ENCODE measurements around the gene MRPL20. TPM values are rescaled to one million over a fixed set of nuclear protein-coding genes. Genes with fewer than 3 reads are reported as not detected.

MRPL20 gene
- total RNA-seq, 2 experiments from 2014 or later, result 111 to 117 TPM

DNA sequence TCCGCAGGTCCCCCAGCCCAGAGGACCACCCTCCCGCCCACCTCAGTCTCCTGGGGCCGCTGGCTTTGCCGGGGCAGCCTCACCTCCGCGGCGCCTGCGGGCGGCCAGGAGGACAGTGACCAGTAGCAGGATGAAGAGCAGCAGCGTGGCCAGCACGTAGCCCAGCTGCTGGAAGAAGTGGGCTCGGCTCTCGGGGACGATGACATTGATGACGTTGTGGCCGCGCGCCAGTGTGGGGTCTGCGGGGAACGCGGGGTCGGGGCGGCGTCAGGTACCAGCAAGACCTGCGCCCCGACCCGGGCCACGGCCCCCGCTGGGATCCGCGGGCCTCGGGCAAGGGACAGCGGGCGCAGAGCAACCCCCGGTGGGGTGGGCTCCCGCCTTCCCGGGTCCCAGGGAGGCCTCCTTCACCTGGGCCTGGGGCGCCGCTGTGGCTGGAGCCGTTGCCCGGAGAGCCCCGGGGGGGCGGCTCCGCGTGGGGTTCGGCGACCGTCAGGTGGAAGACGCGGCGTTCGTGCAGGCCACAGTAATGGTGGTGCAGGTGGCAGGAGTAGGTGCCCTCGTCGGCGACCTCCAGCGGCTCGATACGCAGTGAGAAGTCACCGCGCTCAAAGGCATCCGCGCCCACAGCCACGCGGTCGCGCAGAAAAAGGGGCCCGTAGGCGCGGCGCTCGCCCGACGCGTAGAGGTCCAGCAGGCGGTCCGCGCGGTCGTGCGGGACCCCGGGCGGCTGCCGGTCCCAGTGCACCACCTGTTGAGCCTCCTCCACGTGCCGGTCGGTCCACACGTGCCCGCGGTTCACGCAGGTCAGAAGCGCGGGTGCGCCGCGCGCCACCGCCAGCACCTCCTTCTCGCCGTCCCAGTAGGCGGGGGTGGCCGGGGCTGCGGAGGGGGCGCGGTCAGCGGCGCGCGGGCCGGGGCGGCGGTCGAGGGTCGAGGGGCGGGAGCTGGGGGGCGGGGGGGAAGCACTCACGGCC is 52.5 kb downstream of the MRPL20 start:
- POLR2A ChIA-PET, result interaction anchor here (0.7 to 1.3 kb wide), 2 partner anchors 17 to 21 kb away, joined by 3 to 7 read pairs; partner anchors contain the start of gene AURKAIP1
- Mint-ChIP-seq H3K4me3 (no peak overlapping the region), H3K9me3 (ENCODE audit: insufficient read depth) (no peaks in the 10 kb centered on the region), H3K4me1 (ENCODE audit: low read depth) (peaks cover 25% of the 10 kb centered on the region), H3K27ac (no peak overlapping the region), H3K27me3 (ENCODE audit: low read depth) (peaks cover 26% of the 10 kb centered on the region), H3K36me3 (ENCODE audit: low read depth) (no peaks in the 10 kb centered on the region)
- ATAC-seq, result no peak
- CTCF ChIA-PET, result no interaction called here
- no peak for DNase-seq

DNA sequence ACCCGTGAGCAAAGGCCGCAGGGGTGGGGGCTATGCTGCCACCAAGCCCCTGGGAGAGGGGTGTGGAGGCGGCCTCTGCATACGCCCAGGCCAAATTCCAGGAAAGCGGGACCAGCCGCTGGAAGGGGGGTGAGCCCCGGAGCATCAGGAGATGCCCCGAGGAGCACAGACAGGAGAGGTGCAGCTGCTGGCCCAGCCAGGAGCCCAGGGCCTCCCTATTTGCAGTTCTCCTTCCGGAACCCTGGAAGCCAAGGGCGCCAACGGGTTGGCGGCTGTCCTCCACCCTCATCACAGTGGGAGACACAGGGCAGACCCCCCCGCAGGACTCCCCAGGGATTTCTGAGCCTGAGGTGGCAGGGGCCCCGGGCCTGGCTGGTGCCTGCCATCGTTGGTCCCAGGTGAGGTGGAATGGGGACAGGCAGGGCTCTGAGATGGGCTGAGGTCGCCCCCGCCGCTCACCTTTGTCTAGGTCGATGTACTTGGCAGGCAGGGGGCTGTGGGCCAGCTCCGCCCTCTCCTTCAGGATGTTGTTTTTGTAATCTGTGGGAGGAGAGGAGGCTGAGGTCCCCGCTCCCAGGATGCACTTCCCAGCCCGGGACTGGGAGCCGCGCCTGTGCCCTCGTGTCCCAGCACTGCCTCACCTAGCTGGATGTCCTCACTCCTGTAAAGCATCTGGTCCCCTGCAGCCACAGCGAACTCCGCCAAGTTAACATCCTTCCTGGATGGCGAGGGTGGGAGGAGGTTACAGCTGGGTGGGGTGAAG is 53.5 kb downstream of the MRPL20 start:
- DNase-seq, result no peak
- no peak for ATAC-seq
- Mint-ChIP-seq H3K36me3 (ENCODE audit: low read depth) (no peaks in the 10 kb centered on the region), H3K9me3 (ENCODE audit: insufficient read depth) (no peaks in the 10 kb centered on the region), H3K27ac (no peak overlapping the region), H3K4me3 (no peak overlapping the region), H3K27me3 (ENCODE audit: low read depth) (peaks cover 23% of the 10 kb centered on the region), H3K4me1 (ENCODE audit: low read depth) (peaks cover 16% of the 10 kb centered on the region)
- POLR2A ChIA-PET, result interaction anchor here (0.6 to 0.7 kb wide), 2 partner anchors 18 to 146 kb away, joined by 3 read pairs; no protein-coding TSS in a partner anchor
- CTCF ChIA-PET, result interaction anchor here (2.7 kb wide), 1 partner anchor 18 kb away, joined by 14 read pairs; no protein-coding TSS in a partner anchor

DNA sequence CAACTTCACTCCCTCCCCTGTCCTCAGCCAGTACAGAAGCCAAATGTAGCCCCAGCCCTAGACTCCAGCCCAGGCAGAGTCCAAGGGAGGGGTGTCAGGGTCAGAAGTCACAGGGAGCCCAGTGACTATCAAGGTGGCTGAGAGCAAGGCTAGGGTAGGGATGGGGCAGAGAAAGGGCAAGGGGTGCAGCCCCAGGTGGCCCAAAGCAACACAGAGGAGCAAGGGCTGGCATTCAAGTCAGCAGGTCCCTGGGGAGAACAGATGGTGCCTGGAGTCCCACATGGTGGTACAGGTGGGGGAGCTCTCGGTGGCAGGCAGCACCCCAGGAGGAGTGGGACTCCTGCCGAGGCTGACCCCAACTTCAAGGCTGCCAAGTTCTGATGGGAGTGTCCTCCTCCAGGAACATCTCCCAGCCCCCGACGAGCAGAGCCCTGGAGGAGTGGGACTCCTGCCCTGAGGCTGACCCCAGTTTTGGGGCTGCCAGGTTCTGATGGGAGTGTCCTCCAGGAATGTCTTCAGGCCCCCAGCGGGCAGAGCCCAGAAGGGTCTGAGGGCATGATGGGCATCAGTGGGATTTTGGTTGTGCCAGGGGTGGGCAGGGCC is 54.2 kb downstream of the MRPL20 start:
- Mint-ChIP-seq H3K4me3 (no peak overlapping the region), H3K27ac (no peak overlapping the region), H3K36me3 (ENCODE audit: low read depth) (no peaks in the 10 kb centered on the region), H3K9me3 (ENCODE audit: insufficient read depth) (no peaks in the 10 kb centered on the region), H3K27me3 (ENCODE audit: low read depth) (peaks cover 23% of the 10 kb centered on the region), H3K4me1 (ENCODE audit: low read depth) (peaks cover 16% of the 10 kb centered on the region)
- no peak for ATAC-seq
- POLR2A ChIA-PET, result no interaction called here
- DNase-seq, result no peak
- CTCF ChIA-PET, result interaction anchor here (2.7 kb wide), 1 partner anchor 19 kb away, joined by 14 read pairs; no protein-coding TSS in a partner anchor

Other genes with a start within 250 kb of the MRPL20 start
- gene TTLL10, start 233.4 kb downstream of the MRPL20 start, total RNA-seq, result under 1 TPM; 0.63 to 0.90 TPM
- gene TNFRSF18, start 200.7 kb downstream of the MRPL20 start, total RNA-seq, result 10 to 100 TPM; 17.5 to 18.8 TPM
- 1 to 10 TPM; 1.6 to 2.9 TPM for gene TNFRSF4, start 193.1 kb downstream of the MRPL20 start, total RNA-seq
- gene SDF4, start 175.3 kb downstream of the MRPL20 start, total RNA-seq, result 10 to 100 TPM; 96.9 to 99.3 TPM
- 10 to 100 TPM; 21.2 to 22.4 TPM for gene B3GALT6, start 175.1 kb downstream of the MRPL20 start, total RNA-seq
- 1 to 10 TPM; 1.8 to 2.2 TPM for gene C1QTNF12, start 160.6 kb downstream of the MRPL20 start, total RNA-seq
- gene UBE2J2, start 133.4 kb downstream of the MRPL20 start, total RNA-seq, result 10 to 100 TPM; 62.3 to 67.5 TPM
- gene SCNN1D, start 126.9 kb downstream of the MRPL20 start, total RNA-seq, result 1 to 10 TPM; 3.4 to 3.6 TPM
- gene ACAP3, start 99.4 kb downstream of the MRPL20 start, total RNA-seq, result 10 to 100 TPM; 65.2 to 87.3 TPM
- gene PUSL1, start 98.7 kb downstream of the MRPL20 start, total RNA-seq, result 10 to 100 TPM; 24.0 to 26.2 TPM
- gene INTS11, start 82.6 kb downstream of the MRPL20 start, total RNA-seq, result 100 to 1,000 TPM; 120 to 134 TPM
- 10 to 100 TPM; 18.5 to 21.4 TPM for gene CPTP, start 82.5 kb downstream of the MRPL20 start, total RNA-seq
- 1 to 10 TPM in 1 of 2 experiments, under 1 TPM in 1; 0.78 to 1.2 TPM for gene TAS1R3, start 76.0 kb downstream of the MRPL20 start, total RNA-seq
- gene DVL1, start 57.9 kb downstream of the MRPL20 start, total RNA-seq, result 10 to 100 TPM; 29.1 to 30.7 TPM
- not detected for gene MXRA8, start 48.7 kb downstream of the MRPL20 start, total RNA-seq
- 100 to 1,000 TPM; 120 to 123 TPM for gene AURKAIP1, start 32.1 kb downstream of the MRPL20 start, total RNA-seq
- 100 to 1,000 TPM in 1 of 2 experiments, 10 to 100 TPM in 1; 98.3 to 110 TPM for gene CCNL2, start 8.0 kb downstream of the MRPL20 start, total RNA-seq
- gene ANKRD65, start 14.0 kb upstream of the MRPL20 start, total RNA-seq, result not detected
- gene VWA1, start 28.4 kb upstream of the MRPL20 start, total RNA-seq, result under 1 TPM; 0.21 to 0.29 TPM
- gene ATAD3C, start 42.4 kb upstream of the MRPL20 start, total RNA-seq, result 1 to 10 TPM; 1.0 to 1.4 TPM
- 10 to 100 TPM; 41.5 to 49.6 TPM for gene ATAD3B, start 64.5 kb upstream of the MRPL20 start, total RNA-seq
- gene ATAD3A, start 104.9 kb upstream of the MRPL20 start, total RNA-seq, result 10 to 100 TPM; 51.6 to 57.4 TPM
- gene TMEM240, start 133.3 kb upstream of the MRPL20 start, total RNA-seq, result 1 to 10 TPM; 1.0 to 1.1 TPM
- 100 to 1,000 TPM; 123 to 129 TPM for gene SSU72, start 167.6 kb upstream of the MRPL20 start, total RNA-seq
- gene FNDC10, start 192.8 kb upstream of the MRPL20 start, total RNA-seq, result 1 to 10 TPM; 7.5 to 9.3 TPM
- 10 to 100 TPM; 49.3 to 50.7 TPM for gene MIB2, start 208.2 kb upstream of the MRPL20 start, total RNA-seq
- gene MMP23B, start 224.9 kb upstream of the MRPL20 start, total RNA-seq, result 1 to 10 TPM; 1.7 to 2.0 TPM